ENCODE data around the gene RIN1. TPM values are rescaled to one million over a fixed set of nuclear protein-coding genes. Genes with fewer than 3 reads are reported as not detected.
"Not testable (repeated sequence)": the region's sequence is repeated elsewhere in the genome, so short reads cannot be mapped to it uniquely, and the experiment has no call there.

Gene RIN1
- total and polyA plus RNA-seq, 7 experiments from 2014 or later: 1.4 to 22.9 (median 9.1) TPM

DNA sequence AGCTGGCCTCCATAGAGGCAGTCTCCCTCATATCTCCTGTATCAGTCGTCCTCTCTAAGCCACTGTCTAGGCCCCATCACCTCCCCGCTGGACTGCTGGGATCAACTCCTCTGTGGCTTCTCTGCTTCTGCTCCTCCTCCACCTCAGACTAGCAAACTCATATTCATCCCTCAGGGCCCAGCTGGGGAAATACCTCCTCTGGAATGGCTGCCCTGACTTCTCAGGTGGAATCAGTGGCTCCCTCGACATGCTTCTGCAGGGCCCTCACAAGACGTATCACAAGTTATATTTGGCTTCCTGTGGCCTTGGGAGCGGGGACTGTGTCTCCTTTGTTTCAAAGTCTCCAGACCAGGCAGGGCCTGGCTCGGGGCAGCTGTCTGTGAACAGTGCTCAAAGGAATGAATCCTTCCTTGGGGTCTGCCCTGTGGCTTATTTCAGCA, 25.3 kb upstream of the RIN1 start:
- Mint-ChIP-seq H3K27ac (peak overlapping the region in 5 of 9 donors; percentile 8 to 81 (median 16)), H3K36me3 (peaks cover 0 to 3% (median 0%) of the 10 kb centered on the region in 5 donors), H3K4me3 (no peak overlapping the region), H3K4me1 (peaks cover 0 to 3% (median 0%) of the 10 kb centered on the region in 7 donors), H3K27me3 (no peaks in the 10 kb centered on the region), H3K9me3 (no peaks in the 10 kb centered on the region)
- Histone ChIP-seq H3K9me3 (ENCODE audit: control insufficient read depth in 2 of 3, low read length in 3 of 3) (no peaks in the 10 kb centered on the region), H3K27me3 (ENCODE audit: control insufficient read depth in 2 of 2, insufficient read depth in 2 of 2, low read length in 2 of 2) (no peaks in the 10 kb centered on the region), H3K4me1 (ENCODE audit: control insufficient read depth in 2 of 2, insufficient read depth in 2 of 2, low read length in 2 of 2) (no peaks in the 10 kb centered on the region), H3K27ac (ENCODE audit: low read depth, low read length) (no peak overlapping the region), H3K4me3 (ENCODE audit: low read length) (no peak overlapping the region), H3K36me3 (ENCODE audit: control insufficient read depth in 2 of 3, insufficient read depth in 3 of 3, low read length in 3 of 3) (peaks cover 0 to 13% (median 0%) of the 10 kb centered on the region in 3 experiments)
- no peak for DNase-seq
- CTCF ChIA-PET: no interaction called here
- intact Hi-C loops (cut with micrococcal nuclease): no loop called here
- POLR2A ChIA-PET: interaction anchor here (2.3 kb wide), 1 partner anchor 14 kb away, joined by 8 read pairs; the partner anchor contains the start of gene B4GAT1
- no peak for ATAC-seq

GRCh38 chr11:66360406-66361073, 24.3 kb upstream of the RIN1 start:
- intact Hi-C loops (cut with micrococcal nuclease): no loop called here
- Histone ChIP-seq H3K36me3 (ENCODE audit: control insufficient read depth in 2 of 3, insufficient read depth in 3 of 3, low read length in 3 of 3) (peaks cover 0 to 13% (median 0%) of the 10 kb centered on the region in 3 experiments), H3K4me1 (ENCODE audit: control insufficient read depth in 2 of 2, insufficient read depth in 2 of 2, low read length in 2 of 2) (no peaks in the 10 kb centered on the region), H3K27ac (ENCODE audit: low read depth, low read length) (no peak overlapping the region), H3K4me3 (ENCODE audit: low read length) (no peak overlapping the region), H3K9me3 (ENCODE audit: control insufficient read depth in 2 of 3, low read length in 3 of 3) (no peaks in the 10 kb centered on the region), H3K27me3 (ENCODE audit: control insufficient read depth in 2 of 2, insufficient read depth in 2 of 2, low read length in 2 of 2) (no peaks in the 10 kb centered on the region)
- Mint-ChIP-seq H3K9me3 (no peaks in the 10 kb centered on the region), H3K36me3 (peaks cover 0 to 3% (median 0%) of the 10 kb centered on the region in 5 donors), H3K4me3 (no peak overlapping the region), H3K4me1 (peaks cover 0 to 3% (median 0%) of the 10 kb centered on the region in 7 donors), H3K27me3 (no peaks in the 10 kb centered on the region), H3K27ac (peak overlapping the region in 1 of 9 donors; percentile 62)
- no peak for DNase-seq
- ATAC-seq: no peak
- ChIA-PET POLR2A (interaction anchor here (1.2 to 2.3 kb wide), 2 partner anchors 10 to 13 kb away, joined by 3 to 8 read pairs; partner anchors contain the start of gene B4GAT1), CTCF (interaction anchor here (1.3 kb wide), 1 partner anchor 26 kb away, joined by 6 read pairs; no protein-coding TSS in a partner anchor)

DNA sequence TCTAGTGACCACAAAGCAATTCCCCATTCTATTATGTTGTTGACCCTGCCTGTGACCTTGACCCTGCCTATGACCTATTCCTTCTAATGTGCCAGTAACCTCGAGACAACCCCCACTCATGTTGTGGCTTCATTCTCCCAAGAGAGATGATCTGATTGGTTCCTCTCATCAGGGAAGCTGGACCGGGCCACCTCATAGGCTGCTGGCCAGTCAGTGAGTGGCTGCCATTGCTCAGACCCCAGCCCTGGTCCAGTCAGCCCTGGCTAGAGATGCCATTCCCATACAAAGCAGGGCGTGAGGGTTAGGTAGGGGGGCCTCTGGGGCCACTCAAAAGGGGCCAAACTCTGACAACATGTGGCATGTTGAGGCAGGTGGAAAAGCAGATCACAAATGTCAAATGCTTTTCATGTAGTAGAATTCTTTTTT, 23.4 kb upstream of the RIN1 start:
- H3K27me3 Mint-ChIP-seq: no peaks in the 10 kb centered on the region
- Histone ChIP-seq H3K36me3 (ENCODE audit: control insufficient read depth in 2 of 3, insufficient read depth in 3 of 3, low read length in 3 of 3) (peaks cover 0 to 13% (median 0%) of the 10 kb centered on the region in 3 experiments), H3K4me1 (ENCODE audit: control insufficient read depth in 2 of 2, insufficient read depth in 2 of 2, low read length in 2 of 2) (no peaks in the 10 kb centered on the region), H3K27ac (ENCODE audit: low read depth, low read length) (no peak overlapping the region), H3K9me3 (ENCODE audit: control insufficient read depth in 2 of 3, low read length in 3 of 3) (no peaks in the 10 kb centered on the region), H3K4me3 (ENCODE audit: low read length) (no peak overlapping the region), H3K27me3 (ENCODE audit: control insufficient read depth in 2 of 2, insufficient read depth in 2 of 2, low read length in 2 of 2) (no peaks in the 10 kb centered on the region)
- H3K4me3 Mint-ChIP-seq: no peak overlapping the region
- ATAC-seq (no peak), DNase-seq (no peak)
- intact Hi-C loops (cut with micrococcal nuclease): no loop called here
- ChIA-PET CTCF (no interaction called here), POLR2A (no interaction called here)
- no peaks in the 10 kb centered on the region for H3K9me3 Mint-ChIP-seq
- peaks cover 0 to 3% (median 0%) of the 10 kb centered on the region in 5 donors for H3K36me3 Mint-ChIP-seq
- peaks cover 0 to 3% (median 0%) of the 10 kb centered on the region in 7 donors for H3K4me1 Mint-ChIP-seq
- H3K27ac Mint-ChIP-seq: peak overlapping the region in 3 of 9 donors; percentile 19 to 74 (median 28)

DNA sequence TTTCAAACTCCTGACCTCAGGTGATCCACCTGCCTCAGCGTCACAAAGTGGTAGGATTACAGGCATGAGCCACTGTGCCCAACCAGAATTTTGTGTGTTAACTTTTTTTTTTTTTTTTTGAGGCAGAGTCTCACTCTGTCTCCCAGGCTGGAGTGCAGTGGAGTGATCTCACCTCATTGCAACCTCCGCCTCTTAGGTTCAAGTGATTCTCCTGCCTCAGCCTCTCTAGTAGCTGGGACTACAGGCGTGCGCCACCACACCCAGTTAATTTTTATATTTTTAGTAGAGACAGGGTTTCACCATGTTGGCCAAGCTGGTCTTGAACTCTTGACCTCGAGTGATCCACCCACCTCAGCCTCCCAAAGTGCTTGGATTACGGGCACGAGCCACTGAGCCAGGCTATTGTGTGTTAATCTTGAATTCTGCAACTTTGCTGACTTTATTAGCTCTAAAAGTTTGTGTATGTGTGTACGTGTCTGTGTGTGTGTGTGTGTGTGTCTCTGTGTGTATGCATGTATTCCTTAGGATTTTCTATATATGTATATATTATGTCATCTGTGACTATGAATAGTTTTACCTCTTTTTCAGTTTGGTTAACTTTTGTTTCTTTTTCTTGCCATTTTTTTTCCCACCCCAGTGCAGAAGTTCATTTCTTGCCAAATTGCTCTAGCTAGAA, 14.5 kb upstream of the RIN1 start:
- H3K9me3 Mint-ChIP-seq; H3K9me3 ChIP-seq (ENCODE audit: control insufficient read depth in 2 of 3, low read length in 3 of 3); H3K4me3 ChIP-seq (ENCODE audit: low read length); H3K27me3 Mint-ChIP-seq; DNase-seq; H3K4me3 Mint-ChIP-seq; intact Hi-C loops (cut with micrococcal nuclease); H3K36me3 ChIP-seq (ENCODE audit: control insufficient read depth in 2 of 3, insufficient read depth in 3 of 3, low read length in 3 of 3); ATAC-seq; H3K27ac ChIP-seq (ENCODE audit: low read depth, low read length); H3K27me3 ChIP-seq (ENCODE audit: control insufficient read depth in 2 of 2, insufficient read depth in 2 of 2, low read length in 2 of 2): not testable (repeated sequence)
- POLR2A ChIA-PET: interaction anchor here (7.8 kb wide), 1 partner anchor 20 kb away, joined by 58 read pairs; the partner anchor contains the start of gene SLC29A2
- CTCF ChIA-PET: interaction anchor here (0.7 to 1.4 kb wide), 3 partner anchors 15 to 135 kb away, joined by 3 to 4 read pairs (median 4); partner anchors contain the start of gene CD248
- H3K27ac Mint-ChIP-seq: peak overlapping the region in 2 of 9 donors; percentile 33 to 58
- peaks cover 0 to 15% (median 9%) of the 10 kb centered on the region in 5 donors for H3K36me3 Mint-ChIP-seq
- H3K4me1 Mint-ChIP-seq: peaks cover 0 to 35% (median 23%) of the 10 kb centered on the region in 7 donors
- peaks cover 10 to 19% of the 10 kb centered on the region in 2 donors for H3K4me1 ChIP-seq (ENCODE audit: control insufficient read depth in 2 of 2, insufficient read depth in 2 of 2, low read length in 2 of 2)

- peak overlapping the region; percentile 5 to 98 (median 94) for H3K4me3 Mint-ChIP-seq
- intact Hi-C loops (cut with micrococcal nuclease): loop anchor here in 1 of 2 donors (5.0 kb wide), 2 partner anchors 38 to 82 kb away; partner anchors contain the start of gene RAB1B
- no peak for DNase-seq
Observed at GRCh38 chr11:66349084-66349386, 12.8 kb upstream of the RIN1 start.

More at GRCh38 chr11:66349084-66349386, 12.8 kb upstream of the RIN1 start:
- peak overlapping the region in 7 of 9 donors; percentile 18 to 100 (median 73) for H3K27ac Mint-ChIP-seq
- ChIA-PET POLR2A (interaction anchor here (1.3 to 7.8 kb wide), 4 partner anchors 21 to 37 kb away, joined by 4 to 68 read pairs (median 33); partner anchors contain the start of genes CD248 and SLC29A2), CTCF (interaction anchor here (1.2 kb wide), 1 partner anchor 14 kb away, joined by 3 read pairs; no protein-coding TSS in a partner anchor)
- peaks cover 10 to 52% (median 40%) of the 10 kb centered on the region in 7 donors for H3K4me1 Mint-ChIP-seq
- H3K4me3 ChIP-seq (ENCODE audit: low read length): no peak overlapping the region
- peaks cover 0 to 10% (median 0%) of the 10 kb centered on the region in 11 donors for H3K9me3 Mint-ChIP-seq
- no peak for ATAC-seq
- H3K27ac ChIP-seq (ENCODE audit: low read depth, low read length): no peak overlapping the region
- H3K9me3 ChIP-seq (ENCODE audit: control insufficient read depth in 2 of 3, low read length in 3 of 3): no peaks in the 10 kb centered on the region
- peaks cover 0 to 4% (median 0%) of the 10 kb centered on the region in 5 donors for H3K27me3 Mint-ChIP-seq
- H3K4me1 ChIP-seq (ENCODE audit: control insufficient read depth in 2 of 2, insufficient read depth in 2 of 2, low read length in 2 of 2): peaks cover 21 to 28% of the 10 kb centered on the region in 2 donors
- no peaks in the 10 kb centered on the region for H3K27me3 ChIP-seq (ENCODE audit: control insufficient read depth in 2 of 2, insufficient read depth in 2 of 2, low read length in 2 of 2)
- H3K36me3 ChIP-seq (ENCODE audit: control insufficient read depth in 2 of 3, insufficient read depth in 3 of 3, low read length in 3 of 3): peaks cover 0 to 5% (median 0%) of the 10 kb centered on the region in 3 experiments
- peaks cover 0 to 12% (median 4%) of the 10 kb centered on the region in 5 donors for H3K36me3 Mint-ChIP-seq
